Parathyroid adenoma (tissue), 2 donors: ENCODE data around the gene CD300E.

ENCODE experiments used
- H2AFZ ChIP-seq: fragments of 300-600 bp; sonication (generic); one replicate; pipeline ENCODE4 v1.7.0; 2017; ENCODE audit warnings: antibody characterized with exemption, mild to moderate bottlenecking
- H3K27ac ChIP-seq: fragments of 300-600 bp; sonication (generic); one replicate; pipeline ENCODE4 v1.7.0; 2017
- H3K27me3 ChIP-seq: fragments of 300-600 bp; sonication (generic); one replicate; pipeline ENCODE4 v1.7.0; 2017; ENCODE audit warnings: low read length; ENCODE audit not compliant: control insufficient read depth, insufficient read depth
- H3K36me3 ChIP-seq: fragments of 300-600 bp; sonication (generic); one replicate; pipeline ENCODE4 v1.7.0; 2017; ENCODE audit warnings: low read length; ENCODE audit not compliant: control insufficient read depth, insufficient read depth
- H3K4me1 ChIP-seq: fragments of 300-600 bp; sonication (generic); one replicate; pipeline ENCODE4 v1.7.0; 2017; ENCODE audit warnings: control low read depth
- H3K4me2 ChIP-seq: fragments of 300-600 bp; sonication (generic); one replicate; pipeline ENCODE4 v1.7.0; 2017; ENCODE audit warnings: low read length
- H3K4me3 ChIP-seq: fragments of 300-600 bp; sonication (generic); one replicate; pipeline ENCODE4 v1.7.0; 2017; ENCODE audit warnings: low read depth, low read length
- H3K79me2 ChIP-seq: fragments of 300-600 bp; sonication (generic); one replicate; pipeline ENCODE4 v1.7.0; 2017; ENCODE audit warnings: control low read depth
- H3K9ac ChIP-seq: fragments of 300-600 bp; sonication (generic); one replicate; pipeline ENCODE4 v1.7.0; 2017; ENCODE audit warnings: mild to moderate bottlenecking
- H3K9me3 ChIP-seq: fragments of 300-600 bp; sonication (generic); one replicate; pipeline ENCODE4 v1.7.0; 2017; ENCODE audit warnings: low read length; ENCODE audit not compliant: control insufficient read depth
- CTCF ChIP-seq: fragments of 300-600 bp; sonication (generic); IDR thresholded peaks from one replicate; pipeline ENCODE4 v1.7.0; 2017; ENCODE audit warnings: antibody characterized with exemption, mild to moderate bottlenecking
- donor health status: primary hyperparathyroidism.

The CD300E gene

GRCh38 chr17:74599023-74599399 is 24.5 kb downstream of the CD300E start:
- H3K9me3 ChIP-seq, result no peaks in the 10 kb centered on the region
- H3K4me2 ChIP-seq, result no peak overlapping the region
- H3K4me1 ChIP-seq, result no peaks in the 10 kb centered on the region
- no peak for TF ChIP-seq CTCF
- no peak overlapping the region for H2AFZ ChIP-seq
- H3K27ac ChIP-seq, result no peak overlapping the region
- no peaks in the 10 kb centered on the region for H3K27me3 ChIP-seq
- no peak overlapping the region for H3K9ac ChIP-seq
- H3K4me3 ChIP-seq, result no peak overlapping the region
- no peaks in the 10 kb centered on the region for H3K36me3 ChIP-seq
- no peaks in the 10 kb centered on the region for H3K79me2 ChIP-seq

GRCh38 chr17:74598346-74599022 is 25.1 kb downstream of the CD300E start:
- H3K36me3 ChIP-seq, result no peaks in the 10 kb centered on the region
- H3K4me2 ChIP-seq, result no peak overlapping the region
- no peaks in the 10 kb centered on the region for H3K27me3 ChIP-seq
- H2AFZ ChIP-seq, result no peak overlapping the region
- H3K9me3 ChIP-seq, result no peaks in the 10 kb centered on the region
- TF ChIP-seq CTCF, result no peak
- no peak overlapping the region for H3K9ac ChIP-seq
- no peak overlapping the region for H3K4me3 ChIP-seq
- H3K27ac ChIP-seq, result no peak overlapping the region
- H3K4me1 ChIP-seq, result no peaks in the 10 kb centered on the region
- H3K79me2 ChIP-seq, result no peaks in the 10 kb centered on the region

- Histone ChIP-seq H3K79me2 (no peaks in the 10 kb centered on the region), H2AFZ (no peak overlapping the region), H3K9ac (no peak overlapping the region), H3K27me3 (no peaks in the 10 kb centered on the region), H3K4me1 (no peaks in the 10 kb centered on the region), H3K9me3 (no peaks in the 10 kb centered on the region), H3K4me3 (no peak overlapping the region), H3K27ac (no peak overlapping the region), H3K36me3 (no peaks in the 10 kb centered on the region), H3K4me2 (no peak overlapping the region)
- no peak for TF ChIP-seq CTCF
Observed at GRCh38 chr17:74597069-74597790, 26.3 kb downstream of the CD300E start.

- Histone ChIP-seq H3K27ac (no peak overlapping the region), H3K79me2 (no peaks in the 10 kb centered on the region), H3K4me1 (no peaks in the 10 kb centered on the region), H3K4me3 (no peak overlapping the region), H3K9ac (no peak overlapping the region), H3K9me3 (no peaks in the 10 kb centered on the region), H3K4me2 (no peak overlapping the region), H3K27me3 (no peaks in the 10 kb centered on the region), H3K36me3 (no peaks in the 10 kb centered on the region), H2AFZ (no peak overlapping the region)
- TF ChIP-seq CTCF, result no peak
Observed at GRCh38 chr17:74595037-74595750, 28.3 kb downstream of the CD300E start.
